Pancreas (tissue), 10 donors: ENCODE measurements around the gene ACCSL. TPM values are rescaled to one million over a fixed set of nuclear protein-coding genes. Genes with fewer than 3 reads are reported as not detected.

Experiments
- ATAC-seq, 4 donors: fragments of 200-7000 bp; cut with Tn5 transposase; one replicate each; pipeline versions ENCODE4 v1.8.0 to v1.9.1; 2020; ENCODE audit warnings: mild to moderate bottlenecking in 4 of 4, moderate library complexity in 4 of 4
- DNase-seq, 6 donors: peaks; one replicate each; pipeline ENCODE4 v3.0.0-alpha.2; 2020
- FAIRE-seq: peaks from 2 replicates; lab custom pipeline; 2012; peaks lifted over from hg19 to GRCh38; lab: Jason Lieb, UNC
- H3K27ac ChIP-seq, 4 donors: fragments of 200-600 bp; sonication (generic); 1 replicate in 3 of 4; 2 replicates in 1 of 4; pipeline versions ENCODE4 v1.5.0 to v1.8.0; 2020
- H3K27me3 ChIP-seq, 4 donors: fragments of 200-600 bp; one replicate each; pipeline ENCODE4 v1.8.0; 2021
- H3K36me3 ChIP-seq, 3 donors: fragments of 200-600 bp; sonication (generic) in 1 of 3; one replicate each; pipeline versions ENCODE4 v1.5.0 to v1.8.0; 2020 to 2021
- H3K4me1 ChIP-seq, 3 donors: fragments of 200-600 bp; one replicate each; pipeline ENCODE4 v1.8.0; 2021
- H3K4me3 ChIP-seq, 4 donors: fragments of 200-600 bp; sonication (generic) in 2 of 4; one replicate each; pipeline versions ENCODE4 v1.5.0 to v1.8.0; 2020 to 2021
- H3K9me3 ChIP-seq, 4 donors: fragments of 200-600 bp; one replicate each; pipeline ENCODE4 v1.8.0; 2021
- WGBS, 2 donors: extraction: QIAGEN DNeasy Blood & Tissue Kit; methylation state at CpG; one replicate each; pipeline ENCODE4 v1.1.7; 2013; 5-methylcytosine and 5-hydroxymethylcytosine counted together
- intact Hi-C, 3 donors: fragments of 100-400 bp; cut with DNase I; formaldehyde crosslinking; loops; one replicate each; pipeline versions ENCODE4 v1.11.1 to v1.14.2; 2022
- polyA plus RNA-seq, 2 donors: library from polyadenylated mRNA; stranded (reverse); fragments of 200-250 nt; gene quantifications; one replicate each; pipeline ENCODE4 v1.2.3, GENCODE V29; 2013
- total RNA-seq, 6 donors: library from RNA; stranded (reverse); fragmentation: NEBNext Ultra II Directional in 4 of 6; extraction: Animal tissue kit (Norgen Biotek cat#: 25700) in 4 of 6; gene quantifications; one replicate each; pipeline versions ENCODE4 v1.2.1 to v1.2.4, GENCODE V29; 2021 to 2023
- TF ChIP-seq, protein P1 (sequence below), 4 donors: fragments of 200-600 bp; sonication (generic) in 3 of 4; IDR thresholded peaks; one replicate each; pipeline versions ENCODE4 v1.5.0 to v1.8.0; 2021; ENCODE audit warnings: antibody characterized with exemption in 4 of 4
- donor health status: healthy with polysubstance abuse.
- donor health status: DM: no; HTN: no; CAD: no; lungs with moderate emphysema.
- donor health status: DM: no; HTN: no; CAD: no.
- donor health status: control.
- donor health status: control.
- donor health status: Bipolar disorder and iron deficiency.
- donor health status: DM: yes; HTN: yes; CAD: no.
- donor health status: DM: no; HTN: no; CAD: no.
- donor health status: DM: no; HTN: no; CAD: no.
- donor health status: DM: yes; HTN: yes; CAD: no.

ACCSL gene
- total and polyA plus RNA-seq, 8 donors, result not detected

DNA sequence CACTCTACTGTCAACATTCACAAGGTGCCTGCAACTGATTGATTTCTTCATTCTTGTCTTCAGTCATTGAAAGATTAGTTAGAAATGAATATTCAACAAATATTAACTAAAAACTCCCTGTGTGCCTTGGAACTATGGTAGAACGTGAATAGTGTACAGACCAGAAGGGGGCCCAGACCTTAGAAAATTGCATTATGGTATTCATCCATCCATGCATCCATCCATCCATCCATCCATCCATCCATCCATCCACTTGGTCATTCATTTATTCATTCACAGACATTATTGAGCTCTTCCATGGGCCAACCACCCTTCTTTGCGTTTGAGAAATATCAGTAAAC, 10.2 kb upstream of the ACCSL start:
- Histone ChIP-seq H3K27me3 (no peaks in the 10 kb centered on the region), H3K36me3 (no peaks in the 10 kb centered on the region), H3K27ac (no peak overlapping the region), H3K4me3 (no peak overlapping the region), H3K4me1 (no peaks in the 10 kb centered on the region), H3K9me3 (no peaks in the 10 kb centered on the region)
- no peak for ATAC-seq
- FAIRE-seq, result no peak
- TF ChIP-seq, protein P1, sequence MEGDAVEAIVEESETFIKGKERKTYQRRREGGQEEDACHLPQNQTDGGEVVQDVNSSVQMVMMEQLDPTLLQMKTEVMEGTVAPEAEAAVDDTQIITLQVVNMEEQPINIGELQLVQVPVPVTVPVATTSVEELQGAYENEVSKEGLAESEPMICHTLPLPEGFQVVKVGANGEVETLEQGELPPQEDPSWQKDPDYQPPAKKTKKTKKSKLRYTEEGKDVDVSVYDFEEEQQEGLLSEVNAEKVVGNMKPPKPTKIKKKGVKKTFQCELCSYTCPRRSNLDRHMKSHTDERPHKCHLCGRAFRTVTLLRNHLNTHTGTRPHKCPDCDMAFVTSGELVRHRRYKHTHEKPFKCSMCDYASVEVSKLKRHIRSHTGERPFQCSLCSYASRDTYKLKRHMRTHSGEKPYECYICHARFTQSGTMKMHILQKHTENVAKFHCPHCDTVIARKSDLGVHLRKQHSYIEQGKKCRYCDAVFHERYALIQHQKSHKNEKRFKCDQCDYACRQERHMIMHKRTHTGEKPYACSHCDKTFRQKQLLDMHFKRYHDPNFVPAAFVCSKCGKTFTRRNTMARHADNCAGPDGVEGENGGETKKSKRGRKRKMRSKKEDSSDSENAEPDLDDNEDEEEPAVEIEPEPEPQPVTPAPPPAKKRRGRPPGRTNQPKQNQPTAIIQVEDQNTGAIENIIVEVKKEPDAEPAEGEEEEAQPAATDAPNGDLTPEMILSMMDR (IDR thresholded peaks at IDR 0.05), result no peak
- DNase-seq, result no peak
- 73 to 81% methylated on average over 2 of the region's 2 CpGs for WGBS, 2 donors
- intact Hi-C loops, result loop anchor here in 1 of 3 donors (10.0 kb wide), 1 partner anchor 113 kb away; no protein-coding TSS in a partner anchor

DNA sequence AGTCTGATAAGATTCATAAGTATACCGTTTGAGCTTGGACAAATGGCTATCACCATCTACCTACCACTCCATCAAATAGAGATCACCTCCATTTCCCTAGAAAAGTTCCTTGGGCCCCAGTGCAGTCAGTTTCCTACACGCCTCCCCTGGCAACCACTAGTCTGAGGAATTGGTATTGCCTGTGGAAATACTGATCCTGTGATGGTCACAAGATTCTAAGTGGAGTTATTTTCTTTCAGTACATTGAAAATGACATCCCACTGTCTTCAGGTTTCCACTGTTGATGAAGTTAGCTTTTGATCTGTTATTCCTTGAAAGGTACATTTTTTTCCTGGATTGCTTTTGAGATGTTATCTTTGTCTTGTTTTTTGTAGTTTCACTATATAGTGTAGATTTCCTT, 4.6 kb upstream of the ACCSL start:
- Histone ChIP-seq H3K27me3 (no peaks in the 10 kb centered on the region), H3K27ac (no peak overlapping the region), H3K4me1 (no peaks in the 10 kb centered on the region), H3K9me3 (no peaks in the 10 kb centered on the region), H3K4me3 (no peak overlapping the region), H3K36me3 (no peaks in the 10 kb centered on the region)
- ATAC-seq, result no peak
- DNase-seq, result no peak
- TF ChIP-seq, protein P1 (IDR thresholded peaks at IDR 0.05), result no peak
- 46 to 76% methylated on average over 2 of the region's 2 CpGs for WGBS, 2 donors
- no peak for FAIRE-seq
- intact Hi-C loops, result loop anchor here in 1 of 3 donors (10.0 kb wide), 1 partner anchor 148 kb away; no protein-coding TSS in a partner anchor

DNA sequence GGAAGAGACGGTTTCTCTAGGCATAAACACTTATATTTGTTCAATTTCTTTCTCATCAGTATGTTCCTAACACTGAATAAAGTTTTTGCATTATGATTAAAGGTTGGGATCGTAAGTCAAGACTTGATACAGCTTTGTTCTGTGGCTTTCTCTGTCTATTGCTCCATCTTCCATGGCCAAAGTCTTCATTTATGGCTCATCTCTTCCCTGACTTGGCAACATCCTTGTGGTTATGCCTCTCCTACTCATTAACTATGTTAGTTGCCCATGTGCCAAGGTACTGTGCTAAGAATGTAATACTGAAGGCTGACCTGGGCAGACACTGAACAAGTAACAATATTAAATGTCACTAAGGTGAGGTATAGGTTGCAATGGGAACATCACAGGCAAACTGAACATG, 1.6 kb upstream of the ACCSL start:
- DNase-seq (no peak), ATAC-seq (no peak), FAIRE-seq (no peak)
- no peaks in the 10 kb centered on the region for H3K36me3 ChIP-seq
- no peaks in the 10 kb centered on the region for H3K27me3 ChIP-seq
- whole genome bisulfite sequencing, 2 donors, result 73 to 77% methylated on average over 2 of the region's 2 CpGs
- TF ChIP-seq, protein P1 (IDR thresholded peaks at IDR 0.05), result no peak
- no peak overlapping the region for H3K4me3 ChIP-seq
- no peak overlapping the region for H3K27ac ChIP-seq
- intact Hi-C loops, result loop anchor here in 1 of 3 donors (10.0 kb wide), 1 partner anchor 151 kb away; no protein-coding TSS in a partner anchor
- no peaks in the 10 kb centered on the region for H3K9me3 ChIP-seq
- no peaks in the 10 kb centered on the region for H3K4me1 ChIP-seq

DNA sequence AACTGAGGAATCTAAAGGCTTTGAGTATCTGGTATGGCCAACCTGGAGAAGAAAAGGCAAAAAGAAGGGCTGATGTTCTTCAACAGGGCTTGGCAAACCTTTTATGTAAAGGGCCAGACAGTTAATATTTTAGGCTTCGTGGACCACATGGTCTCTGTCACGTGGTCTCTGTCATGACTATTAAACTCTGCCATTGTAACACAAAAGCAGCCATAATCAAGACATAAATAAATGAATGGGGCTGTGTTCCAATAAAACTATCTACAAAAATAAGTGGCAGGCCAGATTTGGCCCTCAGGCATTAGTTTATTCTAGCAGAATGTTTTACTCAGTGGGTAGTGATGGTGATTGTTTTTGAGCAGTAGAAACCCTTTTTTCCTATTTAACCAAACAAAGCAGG, 483 bp upstream of the ACCSL start:
- FAIRE-seq (no peak), DNase-seq (no peak), ATAC-seq (no peak)
- Histone ChIP-seq H3K36me3 (no peaks in the 10 kb centered on the region), H3K9me3 (no peaks in the 10 kb centered on the region), H3K4me3 (no peak overlapping the region), H3K27ac (no peak overlapping the region), H3K4me1 (no peaks in the 10 kb centered on the region), H3K27me3 (no peaks in the 10 kb centered on the region)
- intact Hi-C loops, result loop anchor here in 1 of 3 donors (10.0 kb wide), 1 partner anchor 152 kb away; no protein-coding TSS in a partner anchor
- TF ChIP-seq, protein P1 (IDR thresholded peaks at IDR 0.05), result no peak
- whole genome bisulfite sequencing, 2 donors, result 61 to 68% methylated on average over 2 of the region's 2 CpGs

DNA sequence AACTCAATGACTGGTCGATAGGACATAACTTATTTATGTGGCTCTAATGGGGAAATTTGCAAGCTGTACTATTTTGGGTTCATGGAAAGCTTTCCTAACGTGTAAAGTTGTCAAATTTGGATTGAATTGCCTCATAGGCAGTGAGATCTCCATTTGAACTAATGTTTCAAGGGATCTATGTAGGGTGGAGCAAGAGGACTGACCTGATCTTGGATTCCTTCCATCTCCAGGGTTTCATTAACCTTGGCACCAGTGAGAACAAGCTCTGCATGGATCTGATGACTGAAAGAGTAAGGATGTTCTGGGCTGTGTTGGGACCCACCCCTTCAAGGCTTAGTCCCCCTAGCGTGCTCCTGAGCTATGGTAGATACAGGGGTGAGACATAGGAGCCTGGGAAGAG, 2.1 kb downstream of the ACCSL start:
- ATAC-seq (no peak), FAIRE-seq (no peak), DNase-seq (no peak)
- no peaks in the 10 kb centered on the region for H3K9me3 ChIP-seq
- H3K4me3 ChIP-seq, result no peak overlapping the region
- intact Hi-C loops, result loop anchor here in 1 of 3 donors (10.0 kb wide), 1 partner anchor 155 kb away; no protein-coding TSS in a partner anchor
- H3K4me1 ChIP-seq, result no peaks in the 10 kb centered on the region
- no peaks in the 10 kb centered on the region for H3K27me3 ChIP-seq
- H3K36me3 ChIP-seq, result no peaks in the 10 kb centered on the region
- TF ChIP-seq, protein P1 (IDR thresholded peaks at IDR 0.05), result no peak
- no peak overlapping the region for H3K27ac ChIP-seq
- 71 to 74% methylated on average over 3 of the region's 3 CpGs for WGBS, 2 donors
